H9 (cell line): Measurements from ENCODE around the gene CD200. TPM values are rescaled to one million over a fixed set of nuclear protein-coding genes. Genes with fewer than 3 reads are reported as not detected.
A peak's percentile ranks its signal among the peaks of the same experiment; 100 is the strongest.

ENCODE experiments used
- DNase-seq: peaks from one replicate; pipeline ENCODE4 v3.0.0-alpha.2; 2017
- H2AFZ ChIP-seq: one replicate; pipeline ENCODE4 v1.6.1; 2013; ENCODE audit warnings: mild to moderate bottlenecking, low read length, control low read depth, moderate library complexity
- H2AK5ac ChIP-seq: 2 replicates; pipeline ENCODE4 v1.6.1; 2013; ENCODE audit warnings: low read length, control low read depth, mixed read lengths; ENCODE audit not compliant: insufficient read length
- H2BK120ac ChIP-seq: one replicate; pipeline ENCODE4 v1.6.1; 2013; ENCODE audit warnings: low read depth, mild to moderate bottlenecking, low read length, control low read depth, inconsistent platforms; ENCODE audit not compliant: poor library complexity, severe bottlenecking
- H2BK12ac ChIP-seq: 2 replicates; pipeline ENCODE4 v1.6.1; 2013; ENCODE audit warnings: low read length, control low read depth, mixed read lengths, low read depth; ENCODE audit not compliant: insufficient read length
- H2BK15ac ChIP-seq: 2 replicates; pipeline ENCODE4 v1.6.1; 2013; ENCODE audit warnings: low read depth, low read length, control low read depth
- H2BK20ac ChIP-seq: one replicate; pipeline ENCODE4 v1.6.1; 2013; ENCODE audit warnings: low read depth, mild to moderate bottlenecking, low read length, control low read depth, inconsistent platforms; ENCODE audit not compliant: poor library complexity, severe bottlenecking
- H2BK5ac ChIP-seq: 2 replicates; pipeline ENCODE4 v1.6.1; 2013; ENCODE audit warnings: low read length, control low read depth, mixed read lengths; ENCODE audit not compliant: insufficient read length
- H3K14ac ChIP-seq: 2 replicates; pipeline ENCODE4 v1.6.1; 2013; ENCODE audit warnings: low read length, control low read depth; ENCODE audit not compliant: insufficient read depth
- H3K18ac ChIP-seq: 2 replicates; pipeline ENCODE4 v1.6.1; 2013; ENCODE audit warnings: low read depth, mild to moderate bottlenecking, mixed read lengths, low read length, control low read depth; ENCODE audit not compliant: insufficient read length
- H3K23ac ChIP-seq: 2 replicates; pipeline ENCODE4 v1.6.1; 2013; ENCODE audit warnings: low read length, control low read depth, mixed read lengths, low read depth; ENCODE audit not compliant: insufficient read length
- H3K23me2 ChIP-seq: 2 replicates; pipeline ENCODE4 v1.6.1; 2013; ENCODE audit warnings: low read depth, mild to moderate bottlenecking, mixed read lengths, low read length, control low read depth; ENCODE audit not compliant: insufficient read length, poor library complexity, severe bottlenecking
- H3K27ac ChIP-seq: 2 replicates; pipeline ENCODE4 v1.5.1; 2013; ENCODE audit warnings: low read length, control low read depth, mixed read lengths, low read depth; ENCODE audit not compliant: insufficient read length
- H3K27me3 ChIP-seq: 2 replicates; pipeline ENCODE4 v1.6.1; 2013; ENCODE audit warnings: low read length, control low read depth, inconsistent platforms; ENCODE audit not compliant: insufficient read depth
- H3K4ac ChIP-seq: 2 replicates; pipeline ENCODE4 v1.6.1; 2013; ENCODE audit warnings: low read depth, mild to moderate bottlenecking, control low read depth, inconsistent platforms, low read length, moderate library complexity
- H3K4me1 ChIP-seq: 2 replicates; pipeline ENCODE4 v1.6.1; 2013; ENCODE audit warnings: low read length, control low read depth, inconsistent platforms; ENCODE audit not compliant: insufficient read depth
- H3K4me2 ChIP-seq: 2 replicates; pipeline ENCODE4 v1.6.1; 2013; ENCODE audit warnings: low read length, control low read depth, mixed read lengths; ENCODE audit not compliant: insufficient read length, insufficient read depth
- H3K56ac ChIP-seq: 2 replicates; pipeline ENCODE4 v1.6.1; 2013; ENCODE audit warnings: low read depth, mild to moderate bottlenecking, mixed read lengths, low read length, control low read depth; ENCODE audit not compliant: insufficient read length
- H3K79me1 ChIP-seq: 2 replicates; pipeline ENCODE4 v1.6.1; 2013; ENCODE audit warnings: low read depth, mild to moderate bottlenecking, moderate library complexity, low read length, control low read depth, inconsistent platforms; ENCODE audit not compliant: insufficient read depth, poor library complexity, severe bottlenecking
- H3K79me2 ChIP-seq: 2 replicates; pipeline ENCODE4 v1.6.1; 2013; ENCODE audit warnings: low read length, control low read depth, inconsistent platforms; ENCODE audit not compliant: insufficient read depth
- H3K9ac ChIP-seq: 2 replicates; pipeline ENCODE4 v1.6.1; 2013; ENCODE audit warnings: low read length, control low read depth, mixed read lengths; ENCODE audit not compliant: insufficient read length; ENCODE audit errors: extremely low read depth
- H3K9me3 ChIP-seq: one replicate; pipeline ENCODE4 v1.6.1; 2013; ENCODE audit warnings: low read depth, low read length, inconsistent platforms; ENCODE audit not compliant: control insufficient read depth
- H3T11ph ChIP-seq: one replicate; pipeline ENCODE4 v1.6.1; 2013; ENCODE audit warnings: mild to moderate bottlenecking, low read length, control low read depth, inconsistent platforms
- H4K20me1 ChIP-seq: one replicate; pipeline ENCODE4 v1.6.1; 2013; ENCODE audit not compliant: control insufficient read depth, insufficient read length, insufficient read depth
- H4K5ac ChIP-seq: 2 replicates; pipeline ENCODE4 v1.6.1; 2013; ENCODE audit warnings: low read depth, mild to moderate bottlenecking, mixed read lengths, low read length, control low read depth; ENCODE audit not compliant: insufficient read length
- H4K8ac ChIP-seq: replicated peaks from 2 replicates; pipeline ENCODE4 v1.6.1; 2013; ENCODE audit warnings: low read length, control low read depth, mixed read lengths, low read depth; ENCODE audit not compliant: insufficient read length
- H4K91ac ChIP-seq: 2 replicates; pipeline ENCODE4 v1.6.1; 2013; ENCODE audit warnings: low read depth, mild to moderate bottlenecking, moderate library complexity, mixed read lengths, low read length, control low read depth; ENCODE audit not compliant: insufficient read length
- H3K27ac Mint-ChIP-seq, 3 experiments: 2 replicates in 2 of 3; 3 replicates in 1 of 3; pipeline ENCODE4 v1.8.0; 2020 to 2021; ENCODE audit warnings: mixed read lengths in 3 of 3, mild to moderate bottlenecking in 1 of 3, moderate library complexity in 1 of 3
- H3K27me3 Mint-ChIP-seq: 2 replicates; pipeline ENCODE4 v1.8.0; 2021; ENCODE audit warnings: low read depth, mild to moderate bottlenecking, moderate library complexity, mixed read lengths
- H3K36me3 Mint-ChIP-seq, 3 experiments: 2 replicates in 2 of 3; 3 replicates in 1 of 3; pipeline ENCODE4 v1.8.0; 2020 to 2021; ENCODE audit warnings: low read depth in 3 of 3, mixed read lengths in 3 of 3; ENCODE audit not compliant: insufficient read depth in 1 of 3
- H3K4me1 Mint-ChIP-seq, 2 experiments: 2 replicates each; pipeline ENCODE4 v1.8.0; 2020; ENCODE audit warnings: mixed read lengths in 2 of 2
- H3K4me3 Mint-ChIP-seq, 2 experiments: 2 replicates in 1 of 2; 3 replicates in 1 of 2; pipeline ENCODE4 v1.8.0; 2020 to 2021; ENCODE audit warnings: mild to moderate bottlenecking in 2 of 2, mixed read lengths in 2 of 2, moderate library complexity in 1 of 2
- H3K9me3 Mint-ChIP-seq, 2 experiments: 2 replicates in 1 of 2; 3 replicates in 1 of 2; pipeline ENCODE4 v1.8.0; 2020; ENCODE audit warnings: mild to moderate bottlenecking in 2 of 2, mixed read lengths in 2 of 2, moderate library complexity in 1 of 2
- WGBS: extraction: QIAGEN DNeasy Blood & Tissue Kit; methylation state at CpG from one replicate; pipeline ENCODE4 v1.1.7; 2013; ENCODE audit warnings: missing lambda C conversion rate, low lambda C conversion rate, mixed read lengths; ENCODE audit not compliant: insufficient read length; ENCODE audit errors: extremely low coverage; 5-methylcytosine and 5-hydroxymethylcytosine counted together
- total RNA-seq: library from RNA; stranded (reverse); gene quantifications from 2 replicates; pipeline ENCODE4 v1.2.1, GENCODE V29; 2021
- TF ChIP-seq, protein P1 (sequence below): fragments of 200-600 bp; sonication (generic); conservative IDR thresholded peaks from 3 replicates; pipeline ENCODE4 v1.8.0; 2021; ENCODE audit warnings: antibody characterized with exemption, mild to moderate bottlenecking

The CD200 gene
- total RNA-seq, 1 experiment from 2014 or later: 51.6 TPM

DNA sequence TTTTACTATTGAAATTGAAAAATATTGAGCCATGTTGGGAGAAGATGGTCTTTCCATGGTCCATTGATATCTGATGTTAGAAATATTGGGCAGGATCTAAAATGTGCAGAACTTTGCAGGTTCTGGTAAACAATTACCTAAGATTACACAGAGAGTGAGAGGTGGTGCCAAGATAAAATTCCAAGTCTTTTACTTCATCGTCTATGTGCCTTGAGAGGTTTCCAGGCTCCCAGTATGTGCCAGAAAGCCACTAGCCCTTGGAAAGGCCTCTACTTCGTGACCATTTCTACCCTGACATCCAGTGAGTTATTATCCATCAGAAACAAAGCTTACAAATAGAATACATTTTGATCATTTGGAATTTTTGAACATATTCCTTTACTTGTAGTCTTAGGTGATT, 27.6 kb downstream of the CD200 start:
- WGBS: no CpG with 5 or more reads among the region's 2 CpGs
- H3K9me3 Mint-ChIP-seq: no peaks in the 10 kb centered on the region

More for the DNA sequence above, 27.6 kb downstream of the CD200 start:
- H3K4me3 Mint-ChIP-seq: no peak overlapping the region
- H4K5ac ChIP-seq: no peak overlapping the region
- H3K27me3 Mint-ChIP-seq: no peaks in the 10 kb centered on the region
- H4K8ac ChIP-seq: no peak overlapping the region
- peak overlapping the region in 1 of 3 experiments; percentile 18; a peak in 2 of 7 replicates for H3K27ac Mint-ChIP-seq
- H2BK120ac ChIP-seq: no peak overlapping the region
- no peak overlapping the region for H2BK5ac ChIP-seq
- H3K56ac ChIP-seq: no peak overlapping the region
- H3K23ac ChIP-seq: no peak overlapping the region
- H3K14ac ChIP-seq: no peak overlapping the region
- H3K79me1 ChIP-seq: no peaks in the 10 kb centered on the region
- H3K18ac ChIP-seq: no peak overlapping the region
- no peak overlapping the region for H2AFZ ChIP-seq
- no peak overlapping the region for H3K4ac ChIP-seq
- H2BK15ac ChIP-seq: no peak overlapping the region
- H3K27ac ChIP-seq: no peak overlapping the region
- no peaks in the 10 kb centered on the region for H3K79me2 ChIP-seq
- no peak overlapping the region for H2BK12ac ChIP-seq
- H3K9me3 ChIP-seq: no peaks in the 10 kb centered on the region
- no peak overlapping the region for H4K91ac ChIP-seq
- H3K4me2 ChIP-seq: no peak overlapping the region
- DNase-seq: no peak
- TF ChIP-seq, protein P1, sequence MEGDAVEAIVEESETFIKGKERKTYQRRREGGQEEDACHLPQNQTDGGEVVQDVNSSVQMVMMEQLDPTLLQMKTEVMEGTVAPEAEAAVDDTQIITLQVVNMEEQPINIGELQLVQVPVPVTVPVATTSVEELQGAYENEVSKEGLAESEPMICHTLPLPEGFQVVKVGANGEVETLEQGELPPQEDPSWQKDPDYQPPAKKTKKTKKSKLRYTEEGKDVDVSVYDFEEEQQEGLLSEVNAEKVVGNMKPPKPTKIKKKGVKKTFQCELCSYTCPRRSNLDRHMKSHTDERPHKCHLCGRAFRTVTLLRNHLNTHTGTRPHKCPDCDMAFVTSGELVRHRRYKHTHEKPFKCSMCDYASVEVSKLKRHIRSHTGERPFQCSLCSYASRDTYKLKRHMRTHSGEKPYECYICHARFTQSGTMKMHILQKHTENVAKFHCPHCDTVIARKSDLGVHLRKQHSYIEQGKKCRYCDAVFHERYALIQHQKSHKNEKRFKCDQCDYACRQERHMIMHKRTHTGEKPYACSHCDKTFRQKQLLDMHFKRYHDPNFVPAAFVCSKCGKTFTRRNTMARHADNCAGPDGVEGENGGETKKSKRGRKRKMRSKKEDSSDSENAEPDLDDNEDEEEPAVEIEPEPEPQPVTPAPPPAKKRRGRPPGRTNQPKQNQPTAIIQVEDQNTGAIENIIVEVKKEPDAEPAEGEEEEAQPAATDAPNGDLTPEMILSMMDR: no peak
- H3K23me2 ChIP-seq: no peaks in the 10 kb centered on the region
- no peak overlapping the region for H2BK20ac ChIP-seq
- no peaks in the 10 kb centered on the region for H3K27me3 ChIP-seq
- no peaks in the 10 kb centered on the region for H4K20me1 ChIP-seq
- no peak overlapping the region for H3K9ac ChIP-seq
- H3K36me3 Mint-ChIP-seq: peaks cover 44 to 59% (median 51%) of the 10 kb centered on the region in 3 experiments; a peak in 6 of 7 replicates
- no peak overlapping the region for H3T11ph ChIP-seq
- H3K4me1 ChIP-seq: peaks cover 9% of the 10 kb centered on the region
- H3K4me1 Mint-ChIP-seq: peaks cover 31 to 43% of the 10 kb centered on the region in 2 experiments
- no peak overlapping the region for H2AK5ac ChIP-seq
